ENCODE data around the gene COBLL1.

The COBLL1 gene

GRCh38 chr2:164662868-164663631, 178.6 kb downstream of the COBLL1 start:
- ATAC-seq (ENCODE audit: low read depth): no peak
- no peaks in the 10 kb centered on the region for H3K27me3 ChIP-seq (ENCODE audit: insufficient read depth, poor library complexity, severe bottlenecking)
- TF ChIP-seq CTCF (IDR thresholded peaks at IDR 0.05; ENCODE audit: poor library complexity, severe bottlenecking): no peak
- no peak overlapping the region for H3K27ac ChIP-seq (ENCODE audit: poor library complexity, severe bottlenecking)
- peaks cover 15% of the 10 kb centered on the region for H3K4me1 ChIP-seq (ENCODE audit: insufficient read depth, poor library complexity, severe bottlenecking)
- no peaks in the 10 kb centered on the region for H3K36me3 ChIP-seq (ENCODE audit: low read depth)
- no peaks in the 10 kb centered on the region for H3K9me3 ChIP-seq (ENCODE audit: severe bottlenecking)
- no peak for DNase-seq (ENCODE audit: low spot score)
- no peak overlapping the region for H3K4me3 ChIP-seq (ENCODE audit: severe bottlenecking)

GRCh38 chr2:164662066-164662465, 179.6 kb downstream of the COBLL1 start:
- Histone ChIP-seq H3K27me3 (ENCODE audit: insufficient read depth, poor library complexity, severe bottlenecking) (no peaks in the 10 kb centered on the region), H3K27ac (ENCODE audit: poor library complexity, severe bottlenecking) (no peak overlapping the region), H3K9me3 (ENCODE audit: severe bottlenecking) (no peaks in the 10 kb centered on the region), H3K36me3 (ENCODE audit: low read depth) (no peaks in the 10 kb centered on the region), H3K4me3 (ENCODE audit: severe bottlenecking) (no peak overlapping the region), H3K4me1 (ENCODE audit: insufficient read depth, poor library complexity, severe bottlenecking) (peaks cover 19% of the 10 kb centered on the region)
- TF ChIP-seq CTCF (IDR thresholded peaks at IDR 0.05; ENCODE audit: poor library complexity, severe bottlenecking): no peak
- no peak for ATAC-seq (ENCODE audit: low read depth)
- DNase-seq (ENCODE audit: low spot score): no peak

GRCh38 chr2:164661349-164661748, 180.3 kb downstream of the COBLL1 start:
- Histone ChIP-seq H3K36me3 (ENCODE audit: low read depth) (no peaks in the 10 kb centered on the region), H3K27me3 (ENCODE audit: insufficient read depth, poor library complexity, severe bottlenecking) (no peaks in the 10 kb centered on the region), H3K4me3 (ENCODE audit: severe bottlenecking) (no peak overlapping the region), H3K27ac (ENCODE audit: poor library complexity, severe bottlenecking) (no peak overlapping the region), H3K4me1 (ENCODE audit: insufficient read depth, poor library complexity, severe bottlenecking) (peaks cover 22% of the 10 kb centered on the region), H3K9me3 (ENCODE audit: severe bottlenecking) (no peaks in the 10 kb centered on the region)
- peak; percentile 40; the same call in 1 of the 3 replicates for ATAC-seq (ENCODE audit: low read depth)
- TF ChIP-seq CTCF (IDR thresholded peaks at IDR 0.05; ENCODE audit: poor library complexity, severe bottlenecking): no peak
- DNase-seq (ENCODE audit: low spot score): no peak

GRCh38 chr2:164657129-164657528, 184.5 kb downstream of the COBLL1 start:
- peaks cover 35% of the 10 kb centered on the region for H3K4me1 ChIP-seq (ENCODE audit: insufficient read depth, poor library complexity, severe bottlenecking)
- DNase-seq (ENCODE audit: low spot score): no peak
- no peak overlapping the region for H3K27ac ChIP-seq (ENCODE audit: poor library complexity, severe bottlenecking)
- ATAC-seq (ENCODE audit: low read depth): peak; percentile 78
- no peaks in the 10 kb centered on the region for H3K9me3 ChIP-seq (ENCODE audit: severe bottlenecking)
- H3K27me3 ChIP-seq (ENCODE audit: insufficient read depth, poor library complexity, severe bottlenecking): no peaks in the 10 kb centered on the region
- H3K36me3 ChIP-seq (ENCODE audit: low read depth): no peaks in the 10 kb centered on the region
- no peak overlapping the region for H3K4me3 ChIP-seq (ENCODE audit: severe bottlenecking)
- TF ChIP-seq CTCF (IDR thresholded peaks at IDR 0.05; ENCODE audit: poor library complexity, severe bottlenecking): no peak

GRCh38 chr2:164655750-164656149, 185.9 kb downstream of the COBLL1 start:
- H3K36me3 ChIP-seq (ENCODE audit: low read depth): no peaks in the 10 kb centered on the region
- no peaks in the 10 kb centered on the region for H3K27me3 ChIP-seq (ENCODE audit: insufficient read depth, poor library complexity, severe bottlenecking)
- H3K9me3 ChIP-seq (ENCODE audit: severe bottlenecking): no peaks in the 10 kb centered on the region
- ATAC-seq (ENCODE audit: low read depth): no peak
- peak; percentile 33 for TF ChIP-seq CTCF (IDR thresholded peaks at IDR 0.05; ENCODE audit: poor library complexity, severe bottlenecking)
- DNase-seq (ENCODE audit: low spot score): no peak
- H3K4me3 ChIP-seq (ENCODE audit: severe bottlenecking): no peak overlapping the region
- H3K4me1 ChIP-seq (ENCODE audit: insufficient read depth, poor library complexity, severe bottlenecking): peaks cover 23% of the 10 kb centered on the region
- H3K27ac ChIP-seq (ENCODE audit: poor library complexity, severe bottlenecking): no peak overlapping the region

All from RWPE2 (cell line).